OCI-LY7 (cell line): ENCODE data around the gene SSPN. TPM values are rescaled to one million over a fixed set of nuclear protein-coding genes. Genes with fewer than 3 reads are reported as not detected.

Source experiments
- BruUV-seq: library from RNA; stranded (reverse); fragments of 400-500 nt; replicated peaks from 2 replicates; lab custom pipeline; 2021; lab: Mats Ljungman, UMichigan
- CTCF ChIA-PET: fragments of 300-600 bp; sonication (Branson Sonifier 250); formaldehyde crosslinking; loops from one replicate; lab custom pipeline; 2022; ENCODE audit warnings: antibody characterized with exemption; ENCODE audit not compliant: unreplicated experiment; lab: Charles Lee
- POLR2A ChIA-PET: fragments of 300-600 bp; sonication (Branson Sonifier 250); formaldehyde crosslinking; loops from one replicate; lab custom pipeline; 2022; ENCODE audit warnings: antibody characterized with exemption; lab: Charles Lee
- DNase-seq: peaks from one replicate; pipeline ENCODE4 v3.0.0-alpha.2; 2015; ENCODE audit warnings: low spot score
- H2AFZ ChIP-seq: fragments of 200-600 bp; sonication (generic), shearing (Covaris generic); 2 replicates; pipeline ENCODE4 v1.6.1; 2014; ENCODE audit warnings: mild to moderate bottlenecking, antibody characterized with exemption, low read length, moderate library complexity
- H3K27ac ChIP-seq: fragments of 200-600 bp; sonication (generic); 2 replicates; pipeline ENCODE4 v1.5.1; 2014; ENCODE audit warnings: mixed run types, low read depth, mild to moderate bottlenecking, moderate library complexity, low read length, inconsistent platforms; ENCODE audit not compliant: poor library complexity, severe bottlenecking
- H3K36me3 ChIP-seq: fragments of 200-600 bp; sonication (generic); 2 replicates; pipeline ENCODE4 v1.6.1; 2014; ENCODE audit warnings: mild to moderate bottlenecking, antibody characterized with exemption, low read length, moderate library complexity, mixed read lengths; ENCODE audit not compliant: insufficient read depth
- H3K4me1 ChIP-seq: fragments of 200-600 bp; sonication (generic); 2 replicates; pipeline ENCODE4 v1.5.1; 2014; ENCODE audit warnings: mild to moderate bottlenecking, low read length; ENCODE audit not compliant: insufficient read depth, poor library complexity, severe bottlenecking
- H3K4me2 ChIP-seq: fragments of 200-600 bp; sonication (generic); 2 replicates; pipeline ENCODE4 v1.6.1; 2014; ENCODE audit warnings: mild to moderate bottlenecking, low read length
- H3K4me3 ChIP-seq: fragments of 200-600 bp; sonication (generic); 2 replicates; pipeline ENCODE4 v1.5.1; 2014; ENCODE audit warnings: mild to moderate bottlenecking, low read depth, low read length; ENCODE audit not compliant: poor library complexity, severe bottlenecking
- H3K79me2 ChIP-seq: fragments of 200-600 bp; sonication (generic); 2 replicates; pipeline ENCODE4 v1.6.1; 2016; ENCODE audit warnings: low read depth, mild to moderate bottlenecking, low read length, moderate library complexity, mixed read lengths; ENCODE audit not compliant: insufficient read depth
- H3K9me2 ChIP-seq: fragments of 200-600 bp; sonication (generic); 2 replicates; pipeline ENCODE4 v1.6.1; 2016; ENCODE audit warnings: mild to moderate bottlenecking, low read length, mixed read lengths; ENCODE audit not compliant: insufficient read depth
- H3K9me3 ChIP-seq: fragments of 200-600 bp; sonication (generic); 2 replicates; pipeline ENCODE4 v1.6.1; 2014; ENCODE audit warnings: mild to moderate bottlenecking, mixed run types, low read length, mixed read lengths
- H4K20me1 ChIP-seq: fragments of 200-600 bp; sonication (generic); 2 replicates; pipeline ENCODE4 v1.6.1; 2014; ENCODE audit warnings: mild to moderate bottlenecking, antibody characterized with exemption, low read length, moderate library complexity, mixed read lengths; ENCODE audit not compliant: insufficient read depth
- EZH2phosphoT487 ChIP-seq: fragments of 200-600 bp; sonication (generic); IDR thresholded peaks from 2 replicates; pipeline ENCODE4 v1.6.1; 2018; ENCODE audit warnings: low read depth, borderline replicate concordance, mild to moderate bottlenecking, mixed run types, antibody characterized with exemption, low read length, moderate library complexity, mixed read lengths
- intact Hi-C: fragments of 100-400 bp; cut with micrococcal nuclease; formaldehyde crosslinking; loops from one replicate; pipeline ENCODE4 v1.10.0; 2022; ENCODE audit not compliant: unreplicated experiment
- total RNA-seq, 2 experiments: library from RNA; depleted of rRNA in 1 of 2; stranded (reverse); fragments of >200 nt in 1 of 2; shearing (Covaris generic) in 1 of 2; gene quantifications; 2 replicates each; pipeline ENCODE4 v1.2.3, GENCODE V29; 2014 to 2022
- TF ChIP-seq, protein P1 (sequence below): fragments of 200-600 bp; sonication (generic); conservative IDR thresholded peaks from 2 replicates; pipeline ENCODE4 v1.5.1; 2014; ENCODE audit warnings: mild to moderate bottlenecking, antibody characterized with exemption, low read length, moderate library complexity, mixed read lengths

The SSPN gene
- total RNA-seq, 2 experiments from 2014 or later = not detected

- Histone ChIP-seq H2AFZ (no peak overlapping the region), H3K36me3 (no peaks in the 10 kb centered on the region), H4K20me1 (no peaks in the 10 kb centered on the region), H3K27ac (no peak overlapping the region), H3K4me1 (no peaks in the 10 kb centered on the region), H3K9me2 (no peaks in the 10 kb centered on the region), H3K4me2 (no peak overlapping the region), H3K4me3 (no peak overlapping the region), H3K9me3 (no peaks in the 10 kb centered on the region), H3K79me2 (no peaks in the 10 kb centered on the region)
- CTCF ChIA-PET = no interaction called here
- DNase-seq = no peak
- TF ChIP-seq EZH2phosphoT487 = no peak
- TF ChIP-seq, protein P1, sequence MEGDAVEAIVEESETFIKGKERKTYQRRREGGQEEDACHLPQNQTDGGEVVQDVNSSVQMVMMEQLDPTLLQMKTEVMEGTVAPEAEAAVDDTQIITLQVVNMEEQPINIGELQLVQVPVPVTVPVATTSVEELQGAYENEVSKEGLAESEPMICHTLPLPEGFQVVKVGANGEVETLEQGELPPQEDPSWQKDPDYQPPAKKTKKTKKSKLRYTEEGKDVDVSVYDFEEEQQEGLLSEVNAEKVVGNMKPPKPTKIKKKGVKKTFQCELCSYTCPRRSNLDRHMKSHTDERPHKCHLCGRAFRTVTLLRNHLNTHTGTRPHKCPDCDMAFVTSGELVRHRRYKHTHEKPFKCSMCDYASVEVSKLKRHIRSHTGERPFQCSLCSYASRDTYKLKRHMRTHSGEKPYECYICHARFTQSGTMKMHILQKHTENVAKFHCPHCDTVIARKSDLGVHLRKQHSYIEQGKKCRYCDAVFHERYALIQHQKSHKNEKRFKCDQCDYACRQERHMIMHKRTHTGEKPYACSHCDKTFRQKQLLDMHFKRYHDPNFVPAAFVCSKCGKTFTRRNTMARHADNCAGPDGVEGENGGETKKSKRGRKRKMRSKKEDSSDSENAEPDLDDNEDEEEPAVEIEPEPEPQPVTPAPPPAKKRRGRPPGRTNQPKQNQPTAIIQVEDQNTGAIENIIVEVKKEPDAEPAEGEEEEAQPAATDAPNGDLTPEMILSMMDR = no peak
- intact Hi-C loops = no loop called here
- no TSS peak for BruUV-seq
- POLR2A ChIA-PET = no interaction called here
These were observed 90.8 kb downstream of the SSPN start for GRCh38 chr12:26286186-26286585.

GRCh38 chr12:26287671-26288381, 92.5 kb downstream of the SSPN start:
- TF ChIP-seq, protein P1 = no peak
- no peak for TF ChIP-seq EZH2phosphoT487
- Histone ChIP-seq H3K4me1 (no peaks in the 10 kb centered on the region), H3K79me2 (no peaks in the 10 kb centered on the region), H3K9me2 (no peaks in the 10 kb centered on the region), H3K4me2 (no peak overlapping the region), H4K20me1 (no peaks in the 10 kb centered on the region), H3K27ac (no peak overlapping the region), H3K4me3 (no peak overlapping the region), H3K9me3 (no peaks in the 10 kb centered on the region), H2AFZ (no peak overlapping the region), H3K36me3 (no peaks in the 10 kb centered on the region)
- intact Hi-C loops = no loop called here
- DNase-seq = no peak
- BruUV-seq = no TSS peak
- CTCF ChIA-PET = no interaction called here
- POLR2A ChIA-PET = interaction anchor here (0.7 to 1.1 kb wide), 3 partner anchors 10 to 247 kb away, joined by 3 to 4 read pairs (median 3); no protein-coding TSS in a partner anchor

- Histone ChIP-seq H3K27ac (no peak overlapping the region), H3K4me3 (no peak overlapping the region), H3K4me2 (no peak overlapping the region), H4K20me1 (no peaks in the 10 kb centered on the region), H3K36me3 (no peaks in the 10 kb centered on the region), H3K9me3 (no peaks in the 10 kb centered on the region), H2AFZ (no peak overlapping the region), H3K4me1 (no peaks in the 10 kb centered on the region), H3K9me2 (no peaks in the 10 kb centered on the region), H3K79me2 (no peaks in the 10 kb centered on the region)
- no peak for DNase-seq
- intact Hi-C loops = no loop called here
- ChIA-PET CTCF (no interaction called here), POLR2A (no interaction called here)
- TF ChIP-seq EZH2phosphoT487 = no peak
- TF ChIP-seq, protein P1 = no peak
- no TSS peak for BruUV-seq
These were observed 95.2 kb downstream of the SSPN start for GRCh38 chr12:26290565-26290964.
